Mucosa of descending colon (tissue), 3 donors: ENCODE data around the gene CNDP2. TPM values are rescaled to one million over a fixed set of nuclear protein-coding genes. Genes with fewer than 3 reads are reported as not detected.

Source experiments
- ATAC-seq: fragments of 200-7000 bp; cut with Tn5 transposase; one replicate; pipeline ENCODE4 v1.9.1; 2020; ENCODE audit warnings: mild to moderate bottlenecking, moderate library complexity
- DNase-seq, 3 donors: peaks; one replicate each; pipeline ENCODE4 v3.0.0-alpha.2; 2020
- H3K36me3 ChIP-seq: fragments of 200-600 bp; one replicate; pipeline ENCODE4 v1.8.0; 2021; ENCODE audit warnings: low read depth, mild to moderate bottlenecking
- H3K4me1 ChIP-seq: fragments of 200-600 bp; one replicate; pipeline ENCODE4 v1.8.0; 2021; ENCODE audit warnings: low read depth, mild to moderate bottlenecking
- H3K4me3 ChIP-seq: fragments of 200-600 bp; one replicate; pipeline ENCODE4 v1.8.0; 2021; ENCODE audit warnings: mild to moderate bottlenecking
- H3K9me3 ChIP-seq: fragments of 200-600 bp; one replicate; pipeline ENCODE4 v1.8.0; 2021; ENCODE audit warnings: mild to moderate bottlenecking
- CTCF ChIP-seq: fragments of 200-600 bp; IDR thresholded peaks from one replicate; pipeline ENCODE4 v1.8.0; 2022; ENCODE audit warnings: antibody characterized with exemption, mild to moderate bottlenecking
- intact Hi-C, 2 donors: fragments of 100-400 bp; cut with DNase I in 1 of 2; cut with micrococcal nuclease in 1 of 2; formaldehyde crosslinking; loops; one replicate each; pipeline versions ENCODE4 v1.11.0 to v1.11.1; 2022; cut with DNase I, micrococcal nuclease
- total RNA-seq, 3 donors: library from RNA; stranded (reverse); fragmentation: NEBNext Ultra II Directional in 2 of 3; extraction: Animal tissue kit (Norgen Biotek cat#: 25700) in 2 of 3; gene quantifications; one replicate each; pipeline versions ENCODE4 v1.2.1 to v1.2.4, GENCODE V29; 2021 to 2023
- donor health status: DM: no; HTN: no; CAD: no; lungs with moderate emphysema.
- donor health status: DM: no; HTN: no; CAD: no.
- donor health status: DM: no; HTN: yes; CAD: no.

The CNDP2 gene
- total RNA-seq, 3 donors from 2014 or later: 148 to 263 (median 244) TPM

- no peak for TF ChIP-seq CTCF
- ATAC-seq (peak; percentile 92), DNase-seq (peak; percentile 91 to 92 (median 92))
- H3K36me3 ChIP-seq: no peaks in the 10 kb centered on the region
- intact Hi-C loops: no loop called here
- H3K9me3 ChIP-seq: no peaks in the 10 kb centered on the region
- peaks cover 9% of the 10 kb centered on the region for H3K4me1 ChIP-seq
- H3K4me3 ChIP-seq: no peak overlapping the region
Observed at GRCh38 chr18:74525741-74526140, 29.6 kb downstream of the CNDP2 start.

GRCh38 chr18:74526488-74526887 is 30.3 kb downstream of the CNDP2 start:
- Histone ChIP-seq H3K36me3 (no peaks in the 10 kb centered on the region), H3K4me1 (peaks cover 9% of the 10 kb centered on the region), H3K9me3 (no peaks in the 10 kb centered on the region), H3K4me3 (no peak overlapping the region)
- no peak for DNase-seq
- no peak for ATAC-seq
- intact Hi-C loops: no loop called here
- no peak for TF ChIP-seq CTCF

- DNase-seq (no peak), ATAC-seq (no peak)
- TF ChIP-seq CTCF: no peak
- H3K36me3 ChIP-seq: no peaks in the 10 kb centered on the region
- intact Hi-C loops: no loop called here
- H3K4me1 ChIP-seq: peaks cover 9% of the 10 kb centered on the region
- no peak overlapping the region for H3K4me3 ChIP-seq
- no peaks in the 10 kb centered on the region for H3K9me3 ChIP-seq
Observed at GRCh38 chr18:74528478-74528877, 32.3 kb downstream of the CNDP2 start.

- Histone ChIP-seq H3K4me3 (no peak overlapping the region), H3K36me3 (no peaks in the 10 kb centered on the region), H3K9me3 (no peaks in the 10 kb centered on the region), H3K4me1 (peaks cover 9% of the 10 kb centered on the region)
- intact Hi-C loops: no loop called here
- no peak for TF ChIP-seq CTCF
- ATAC-seq (no peak), DNase-seq (no peak)
Observed at GRCh38 chr18:74528913-74529312, 32.8 kb downstream of the CNDP2 start.

GRCh38 chr18:74529378-74529777 is 33.2 kb downstream of the CNDP2 start:
- no peak for TF ChIP-seq CTCF
- peaks cover 8% of the 10 kb centered on the region for H3K4me1 ChIP-seq
- no peaks in the 10 kb centered on the region for H3K9me3 ChIP-seq
- no peak overlapping the region for H3K4me3 ChIP-seq
- no peaks in the 10 kb centered on the region for H3K36me3 ChIP-seq
- ATAC-seq (no peak), DNase-seq (peak in 1 of 3 donors; percentile 10)
- intact Hi-C loops: no loop called here
